GM19324 (cell line): ENCODE data around the gene LYPD1.

Source experiments
- ATAC-seq: cut with Tn5 transposase; IDR thresholded peaks from one replicate; pipeline ENCODE4 v1.9.1; 2021; ENCODE audit warnings: mild to moderate bottlenecking, moderate library complexity; ENCODE audit not compliant: unreplicated experiment, low FRiP score

Gene LYPD1

GRCh38 chr2:132668987-132669907 is 758 bp downstream of the LYPD1 start:
- no peak for ATAC-seq

- no peak for ATAC-seq
These were observed 1.7 kb downstream of the LYPD1 start for GRCh38 chr2:132668189-132668823.

GRCh38 chr2:132667706-132668105 is 2.3 kb downstream of the LYPD1 start:
- ATAC-seq, result no peak

GRCh38 chr2:132665401-132666140 is 4.4 kb downstream of the LYPD1 start:
- ATAC-seq, result no peak

- no peak for ATAC-seq
These were observed 5.9 kb downstream of the LYPD1 start for GRCh38 chr2:132664096-132664495.

GRCh38 chr2:132662732-132663131 is 7.3 kb downstream of the LYPD1 start:
- ATAC-seq, result no peak

GRCh38 chr2:132659331-132659730 is 10.7 kb downstream of the LYPD1 start:
- no peak for ATAC-seq

- ATAC-seq, result no peak
These were observed 13.6 kb downstream of the LYPD1 start for GRCh38 chr2:132656266-132656975.

GRCh38 chr2:132654968-132655367 is 15.0 kb downstream of the LYPD1 start:
- ATAC-seq, result no peak

- no peak for ATAC-seq
These were observed 15.7 kb downstream of the LYPD1 start for GRCh38 chr2:132654335-132654734.

GRCh38 chr2:132652474-132652873 is 17.5 kb downstream of the LYPD1 start:
- ATAC-seq, result no peak

- ATAC-seq, result no peak
These were observed 18.6 kb downstream of the LYPD1 start for GRCh38 chr2:132651115-132652045.

GRCh38 chr2:132646540-132647108 is 23.4 kb downstream of the LYPD1 start:
- ATAC-seq, result no peak

GRCh38 chr2:132645722-132646539 is 24.1 kb downstream of the LYPD1 start:
- ATAC-seq, result no peak

- ATAC-seq, result no peak
These were observed 24.8 kb downstream of the LYPD1 start for GRCh38 chr2:132645176-132645575.

GRCh38 chr2:132642415-132642814 is 27.6 kb downstream of the LYPD1 start:
- no peak for ATAC-seq

GRCh38 chr2:132641819-132642218 is 28.2 kb downstream of the LYPD1 start:
- ATAC-seq, result no peak

GRCh38 chr2:132640116-132640515 is 29.9 kb downstream of the LYPD1 start:
- no peak for ATAC-seq
